Fibroblast of lung (primary cell): ENCODE measurements around the gene NLRP6. TPM values are rescaled to one million over a fixed set of nuclear protein-coding genes. Genes with fewer than 3 reads are reported as not detected.
"Not testable (repeated sequence)": the region's sequence is repeated elsewhere in the genome, so short reads cannot be mapped to it uniquely, and the experiment has no call there.

ENCODE experiments used
- DNase-seq, 2 donors: peaks; one replicate each; pipeline versions ENCODE4 v3.0.0 to v3.0.0-alpha.2; 2010; ENCODE audit warnings: low read depth in 2 of 2
- H2AFZ ChIP-seq: 2 replicates; pipeline ENCODE4 v1.5.1; 2012; ENCODE audit warnings: low read length, control low read depth, inconsistent platforms
- H3K27ac ChIP-seq: 2 replicates; pipeline ENCODE4 v1.5.1; 2011; ENCODE audit warnings: low read length, control low read depth; ENCODE audit not compliant: insufficient read depth
- H3K27me3 ChIP-seq: 2 replicates; pipeline ENCODE4 v1.5.1; 2011; ENCODE audit warnings: mild to moderate bottlenecking, low read length; ENCODE audit not compliant: control insufficient read depth, insufficient read depth
- H3K36me3 ChIP-seq: 2 replicates; pipeline ENCODE4 v1.5.1; 2011; ENCODE audit warnings: low read length; ENCODE audit not compliant: control insufficient read depth, insufficient read depth
- H3K4me1 ChIP-seq: 2 replicates; pipeline ENCODE4 v1.5.1; 2011; ENCODE audit warnings: low read length; ENCODE audit not compliant: control insufficient read depth, insufficient read depth; ENCODE audit errors: extremely low read depth
- H3K4me2 ChIP-seq: 2 replicates; pipeline ENCODE4 v1.5.1; 2011; ENCODE audit warnings: low read length, control low read depth; ENCODE audit not compliant: insufficient read depth; ENCODE audit errors: extremely low read depth
- H3K4me3 ChIP-seq, 4 experiments: fragments of 200-600 bp in 1 of 4; sonication (generic) in 1 of 4; replicated peaks in 1 of 4; 2 replicates each; pipeline ENCODE4 v1.5.1; 2011 to 2016; ENCODE audit warnings: low read length in 4 of 4, low read depth in 3 of 4, mild to moderate bottlenecking in 3 of 4, control low read depth in 2 of 4, inconsistent platforms in 1 of 4, mixed read lengths in 1 of 4; ENCODE audit not compliant: insufficient read depth in 1 of 4; ENCODE audit errors: control extremely low read depth in 1 of 4
- H3K79me2 ChIP-seq: 2 replicates; pipeline ENCODE4 v1.5.1; 2012; ENCODE audit warnings: mild to moderate bottlenecking, low read length, inconsistent platforms; ENCODE audit not compliant: control insufficient read depth, insufficient read depth
- H3K9ac ChIP-seq: 2 replicates; pipeline ENCODE4 v1.5.1; 2011; ENCODE audit warnings: mild to moderate bottlenecking, low read length, control low read depth; ENCODE audit not compliant: insufficient read depth
- H3K9me3 ChIP-seq: 2 replicates; pipeline ENCODE4 v1.5.1; 2012; ENCODE audit warnings: low read depth, low read length; ENCODE audit not compliant: control insufficient read depth, insufficient read depth
- H4K20me1 ChIP-seq: 2 replicates; pipeline ENCODE4 v1.5.1; 2011; ENCODE audit warnings: low read length; ENCODE audit not compliant: control insufficient read depth, insufficient read depth; ENCODE audit errors: extremely low read depth
- EZH2 ChIP-seq: IDR thresholded peaks from 2 replicates; pipeline ENCODE4 v1.5.1; 2012; ENCODE audit warnings: low read length, control low read depth, mild to moderate bottlenecking; ENCODE audit errors: missing control alignments
- polyA plus RNA-seq, 2 donors: library from polyadenylated mRNA; depleted of rRNA in 1 of 2; stranded (reverse) in 1 of 2; unstranded in 1 of 2; fragments of >200 nt; gene quantifications; 2 replicates each; pipeline ENCODE4 v1.2.1, GENCODE V29; 2011 to 2012; ENCODE audit warnings: missing spikeins in 1 of 2
- total RNA-seq: library from RNA; depleted of rRNA; stranded (reverse); fragments of >200 nt; gene quantifications from 2 replicates; pipeline ENCODE4 v1.2.1, GENCODE V29; 2014
- TF ChIP-seq, protein P1 (sequence below), 2 donors: IDR thresholded peaks in 1 of 2; conservative IDR thresholded peaks in 1 of 2; 1 replicate in 1 of 2; 2 replicates in 1 of 2; pipeline ENCODE4 v1.5.1; 2011 to 2012; ENCODE audit warnings: low read length in 2 of 2, control low read depth in 1 of 2, inconsistent platforms in 1 of 2, low read depth in 1 of 2, mild to moderate bottlenecking in 1 of 2

The NLRP6 gene
- total and polyA plus RNA-seq, 2 donors (not counting 1 experiment from before 2014, with no cell fraction given), result not detected

DNA sequence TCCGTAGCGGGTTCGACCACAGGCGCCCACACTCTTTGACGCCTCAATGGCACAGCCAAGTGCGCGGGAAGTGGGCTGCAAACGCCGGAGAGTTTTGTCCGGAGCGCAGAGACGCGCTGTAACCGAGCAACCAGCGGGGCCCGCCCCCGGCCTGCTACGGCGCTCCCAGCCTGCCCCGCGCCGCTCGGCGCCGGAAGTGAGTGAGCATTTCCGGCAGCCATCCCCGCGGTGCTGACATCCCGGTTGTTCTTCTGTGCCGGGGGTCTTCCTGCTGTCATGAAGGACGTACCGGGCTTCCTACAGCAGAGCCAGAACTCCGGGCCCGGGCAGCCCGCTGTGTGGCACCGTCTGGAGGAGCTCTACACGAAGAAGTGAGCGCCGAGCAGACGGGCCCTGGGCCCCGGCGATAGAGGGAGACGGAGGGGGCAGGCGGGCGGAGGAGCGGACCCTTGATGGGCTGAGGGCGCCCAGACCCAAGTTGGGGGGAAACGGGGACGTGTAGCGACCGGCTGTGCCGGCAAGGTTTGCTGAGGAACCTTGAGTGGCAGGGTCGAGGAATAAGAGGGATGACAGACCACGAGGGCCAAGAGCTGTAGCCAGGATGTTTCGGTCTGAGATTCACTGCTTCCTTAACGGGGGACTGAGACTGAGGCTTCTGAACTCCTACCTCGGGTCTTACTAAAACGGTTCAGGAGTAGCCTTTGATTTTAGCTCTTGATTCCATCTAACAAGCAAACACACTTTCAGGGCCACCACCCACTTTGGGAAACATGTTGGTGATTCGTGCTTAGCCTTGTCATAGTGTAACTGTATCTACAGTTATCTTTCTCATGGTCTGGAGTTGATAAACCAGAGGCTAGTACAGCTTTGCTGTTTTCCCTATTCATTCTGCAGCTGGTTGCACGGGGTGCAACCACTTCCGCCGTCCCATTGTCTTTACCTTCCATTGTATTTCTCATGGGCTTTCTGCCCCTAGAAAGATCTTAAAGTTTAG, 41.1 kb upstream of the NLRP6 start, which contains the start of gene PSMD13:
Gene PSMD13 (plus strand): TSS at position 203 of the 994 bp plus-strand sequence. CDS start 74 bp downstream, at position 277.
- Histone ChIP-seq H3K4me3 (peak within 1 kb of the TSS; percentile 96 to 100 (median 97)), H3K4me1 (peaks cover 5% of the 10 kb centered on the region), H3K79me2 (peaks cover 41% of the 10 kb centered on the region), H2AFZ (peak within 1 kb of the TSS; percentile 89), H3K9ac (peak within 1 kb of the TSS; percentile 98), H3K27me3 (no peaks in the 10 kb centered on the region), H4K20me1 (no peaks in the 10 kb centered on the region), H3K27ac (peak within 1 kb of the TSS; percentile 93), H3K9me3 (no peaks in the 10 kb centered on the region), H3K36me3 (no peaks in the 10 kb centered on the region), H3K4me2 (peak within 1 kb of the TSS; percentile 99)
- peak; percentile 76 to 82 for DNase-seq
- TF ChIP-seq, protein P1, sequence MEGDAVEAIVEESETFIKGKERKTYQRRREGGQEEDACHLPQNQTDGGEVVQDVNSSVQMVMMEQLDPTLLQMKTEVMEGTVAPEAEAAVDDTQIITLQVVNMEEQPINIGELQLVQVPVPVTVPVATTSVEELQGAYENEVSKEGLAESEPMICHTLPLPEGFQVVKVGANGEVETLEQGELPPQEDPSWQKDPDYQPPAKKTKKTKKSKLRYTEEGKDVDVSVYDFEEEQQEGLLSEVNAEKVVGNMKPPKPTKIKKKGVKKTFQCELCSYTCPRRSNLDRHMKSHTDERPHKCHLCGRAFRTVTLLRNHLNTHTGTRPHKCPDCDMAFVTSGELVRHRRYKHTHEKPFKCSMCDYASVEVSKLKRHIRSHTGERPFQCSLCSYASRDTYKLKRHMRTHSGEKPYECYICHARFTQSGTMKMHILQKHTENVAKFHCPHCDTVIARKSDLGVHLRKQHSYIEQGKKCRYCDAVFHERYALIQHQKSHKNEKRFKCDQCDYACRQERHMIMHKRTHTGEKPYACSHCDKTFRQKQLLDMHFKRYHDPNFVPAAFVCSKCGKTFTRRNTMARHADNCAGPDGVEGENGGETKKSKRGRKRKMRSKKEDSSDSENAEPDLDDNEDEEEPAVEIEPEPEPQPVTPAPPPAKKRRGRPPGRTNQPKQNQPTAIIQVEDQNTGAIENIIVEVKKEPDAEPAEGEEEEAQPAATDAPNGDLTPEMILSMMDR (conservative IDR thresholded peaks at IDR 0.05 in 1 of 2, IDR thresholded peaks at IDR 0.05 in 1 of 2; ENCODE audit: low read depth in 1 of 2, low read length in 2 of 2), result no peak
- TF ChIP-seq EZH2, result no peak

DNA sequence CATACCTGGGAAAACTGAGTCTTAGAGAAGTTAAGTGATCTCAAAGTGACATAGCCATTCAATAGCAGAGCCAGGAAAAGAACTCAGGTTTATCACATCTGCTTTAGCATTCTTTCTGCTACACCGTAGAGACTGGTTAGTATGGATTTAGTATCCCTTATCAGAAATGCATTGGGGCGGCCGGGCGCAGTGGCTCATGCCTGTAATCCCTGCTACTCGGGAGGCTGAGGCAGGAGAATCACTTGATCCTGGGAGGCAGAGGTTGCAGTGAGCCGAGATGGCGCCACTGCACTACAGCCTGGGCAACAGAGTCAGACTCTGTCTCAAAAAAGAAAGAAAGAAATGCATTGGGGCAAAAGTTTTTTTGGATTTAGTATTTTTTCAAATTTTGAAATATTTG, 39.9 kb upstream of the NLRP6 start:
- DNase-seq, H3K9me3 ChIP-seq, H3K27ac ChIP-seq, H4K20me1 ChIP-seq, H3K36me3 ChIP-seq, H3K4me2 ChIP-seq, H3K4me1 ChIP-seq, H3K9ac ChIP-seq, H3K27me3 ChIP-seq, H2AFZ ChIP-seq: not testable (repeated sequence)
- Histone ChIP-seq H3K79me2 (peaks cover 41% of the 10 kb centered on the region), H3K4me3 (peak overlapping the region in 1 of 4 experiments; percentile 92)

DNA sequence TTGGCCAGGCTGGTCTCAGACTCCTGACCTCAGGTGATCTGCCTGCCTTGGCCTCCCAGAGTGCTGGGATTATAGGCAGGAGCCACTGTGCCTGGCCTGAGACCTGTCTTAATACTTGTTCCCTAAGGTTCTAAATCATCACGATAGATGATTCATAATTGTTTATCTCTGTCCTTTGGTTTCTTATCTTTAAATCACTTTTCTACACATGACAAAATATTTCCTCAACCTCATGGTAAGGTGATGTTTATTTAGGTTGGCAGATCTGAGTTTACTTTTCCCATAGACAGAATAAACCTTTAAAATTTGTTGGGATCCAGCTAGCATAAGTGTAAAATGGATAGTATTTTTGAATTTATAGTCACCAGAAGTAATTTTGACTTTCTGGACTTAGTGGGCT, 37.9 kb upstream of the NLRP6 start:
- H3K4me1 ChIP-seq, result peaks cover 3% of the 10 kb centered on the region
- no peak overlapping the region for H3K4me2 ChIP-seq
- H3K79me2 ChIP-seq, result peaks cover 41% of the 10 kb centered on the region
- no peak overlapping the region for H3K4me3 ChIP-seq
- H2AFZ ChIP-seq, result no peak overlapping the region
- DNase-seq, result no peak
- no peaks in the 10 kb centered on the region for H3K9me3 ChIP-seq
- H4K20me1 ChIP-seq, result no peaks in the 10 kb centered on the region
- no peak overlapping the region for H3K9ac ChIP-seq
- TF ChIP-seq, protein P1 (conservative IDR thresholded peaks at IDR 0.05 in 1 of 2, IDR thresholded peaks at IDR 0.05 in 1 of 2; ENCODE audit: low read depth in 1 of 2, low read length in 2 of 2), result no peak
- TF ChIP-seq EZH2, result no peak
- H3K36me3 ChIP-seq, result peaks cover 5% of the 10 kb centered on the region
- no peak overlapping the region for H3K27ac ChIP-seq
- H3K27me3 ChIP-seq, result no peaks in the 10 kb centered on the region
